22Rv1 (cell line): Measurements from ENCODE around the gene CTDSPL.

ENCODE experiments used
- ZFX ChIP-seq: fragments of 450-650 bp; IDR thresholded peaks from 2 replicates; pipeline ENCODE4 v1.6.1; 2017; ENCODE audit warnings: antibody characterized with exemption, borderline replicate concordance
- TF ChIP-seq, protein P1 (sequence below): fragments of 450-650 bp; IDR thresholded peaks from 2 replicates; pipeline ENCODE4 v1.5.1; 2017; ENCODE audit warnings: mild to moderate bottlenecking

GRCh38 chr3:37859908-37860199 is 1.8 kb upstream of the CTDSPL start:
- TF ChIP-seq, protein P1, sequence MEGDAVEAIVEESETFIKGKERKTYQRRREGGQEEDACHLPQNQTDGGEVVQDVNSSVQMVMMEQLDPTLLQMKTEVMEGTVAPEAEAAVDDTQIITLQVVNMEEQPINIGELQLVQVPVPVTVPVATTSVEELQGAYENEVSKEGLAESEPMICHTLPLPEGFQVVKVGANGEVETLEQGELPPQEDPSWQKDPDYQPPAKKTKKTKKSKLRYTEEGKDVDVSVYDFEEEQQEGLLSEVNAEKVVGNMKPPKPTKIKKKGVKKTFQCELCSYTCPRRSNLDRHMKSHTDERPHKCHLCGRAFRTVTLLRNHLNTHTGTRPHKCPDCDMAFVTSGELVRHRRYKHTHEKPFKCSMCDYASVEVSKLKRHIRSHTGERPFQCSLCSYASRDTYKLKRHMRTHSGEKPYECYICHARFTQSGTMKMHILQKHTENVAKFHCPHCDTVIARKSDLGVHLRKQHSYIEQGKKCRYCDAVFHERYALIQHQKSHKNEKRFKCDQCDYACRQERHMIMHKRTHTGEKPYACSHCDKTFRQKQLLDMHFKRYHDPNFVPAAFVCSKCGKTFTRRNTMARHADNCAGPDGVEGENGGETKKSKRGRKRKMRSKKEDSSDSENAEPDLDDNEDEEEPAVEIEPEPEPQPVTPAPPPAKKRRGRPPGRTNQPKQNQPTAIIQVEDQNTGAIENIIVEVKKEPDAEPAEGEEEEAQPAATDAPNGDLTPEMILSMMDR = no peak
- TF ChIP-seq ZFX = no peak
